GM19193 (cell line): ENCODE measurements around the gene HK2.

Experiments used
- POLR2A ChIP-seq: IDR thresholded peaks from 4 replicates; pipeline ENCODE4 v1.6.1; 2011; ENCODE audit not compliant: insufficient read depth, insufficient read length; ENCODE audit errors: extremely low read depth

The HK2 gene

GRCh38 chr2:74922592-74923227 lies 88.8 kb downstream of the HK2 start:
- TF ChIP-seq POLR2A, result no peak

- TF ChIP-seq POLR2A, result no peak
These were observed 90.7 kb downstream of the HK2 start for GRCh38 chr2:74924463-74925265.

- no peak for TF ChIP-seq POLR2A
These were observed 91.4 kb downstream of the HK2 start for GRCh38 chr2:74925361-74925786.

GRCh38 chr2:74927621-74928020 lies 93.7 kb downstream of the HK2 start:
- TF ChIP-seq POLR2A, result no peak

GRCh38 chr2:74930811-74931486 lies 97.0 kb downstream of the HK2 start:
- no peak for TF ChIP-seq POLR2A

- no peak for TF ChIP-seq POLR2A
These were observed 98.0 kb downstream of the HK2 start for GRCh38 chr2:74931940-74932339.

- no peak for TF ChIP-seq POLR2A
These were observed 102.1 kb downstream of the HK2 start for GRCh38 chr2:74935975-74936391.

- TF ChIP-seq POLR2A, result no peak
These were observed 103.4 kb downstream of the HK2 start for GRCh38 chr2:74937221-74937880.

GRCh38 chr2:74938264-74938663 lies 104.3 kb downstream of the HK2 start:
- TF ChIP-seq POLR2A, result no peak

- no peak for TF ChIP-seq POLR2A
These were observed 106.2 kb downstream of the HK2 start for GRCh38 chr2:74939919-74940812.

- no peak for TF ChIP-seq POLR2A
These were observed 107.4 kb downstream of the HK2 start for GRCh38 chr2:74941284-74941683.

- TF ChIP-seq POLR2A, result no peak
These were observed 108.3 kb downstream of the HK2 start for GRCh38 chr2:74942263-74942662.
